Measurements from ENCODE around the gene SLCO3A1. TPM values are rescaled to one million over a fixed set of nuclear protein-coding genes. Genes with fewer than 3 reads are reported as not detected.
A peak's percentile ranks its signal among the peaks of the same experiment; 100 is the strongest.

SLCO3A1 gene
- total and polyA plus RNA-seq, 4 donors: 1.6 to 3.6 (median 2.4) TPM

GRCh38 chr15:92050220-92050898 lies 196.9 kb downstream of the SLCO3A1 start:
- no peak overlapping the region for H3K4me3 ChIP-seq (ENCODE audit: low read depth in 1 of 3, low read length in 3 of 3)
- no peaks in the 10 kb centered on the region for H3K27me3 ChIP-seq (ENCODE audit: control insufficient read depth in 4 of 4, insufficient read depth in 4 of 4, low read length in 3 of 4)
- H3K4me1 ChIP-seq (ENCODE audit: control insufficient read depth in 4 of 4, insufficient read depth in 4 of 4, low read length in 3 of 4): peaks cover 0 to 7% (median 2%) of the 10 kb centered on the region in 4 donors
- H3K36me3 ChIP-seq (ENCODE audit: control insufficient read depth in 4 of 4, insufficient read depth in 3 of 4, low read depth in 1 of 4, low read length in 3 of 4): no peaks in the 10 kb centered on the region
- peak overlapping the region; percentile 19 to 32 for H3K27ac ChIP-seq (ENCODE audit: low read depth in 1 of 2, low read length in 2 of 2)
- no peak for DNase-seq (ENCODE audit: low spot score)
- 77% methylated on average over 9 of the region's 9 CpGs for WGBS
- H3K9me3 ChIP-seq (ENCODE audit: control insufficient read depth in 4 of 4, low read length in 3 of 4): no peaks in the 10 kb centered on the region
- no peak overlapping the region for H3K9ac ChIP-seq (ENCODE audit: low read depth in 1 of 2, low read length in 2 of 2)
- TF ChIP-seq REST (IDR thresholded peaks at IDR 0.05) (peak; percentile 64), ATF3 (IDR thresholded peaks at IDR 0.05) (no peak), JUND (IDR thresholded peaks at IDR 0.05) (no peak)

GRCh38 chr15:92051716-92052115 lies 198.2 kb downstream of the SLCO3A1 start:
- TF ChIP-seq FOXA2 (IDR thresholded peaks at IDR 0.05) (no peak), YY1 (IDR thresholded peaks at IDR 0.05) (no peak), NR2F2 (IDR thresholded peaks at IDR 0.05) (no peak), RXRA (IDR thresholded peaks at IDR 0.05) (no peak)
- no peaks in the 10 kb centered on the region for H3K27me3 ChIP-seq (ENCODE audit: control insufficient read depth in 4 of 4, insufficient read depth in 4 of 4, low read length in 3 of 4)
- WGBS: 84% methylated on average over 8 of the region's 8 CpGs

GRCh38 chr15:92053753-92054316 lies 200.3 kb downstream of the SLCO3A1 start:
- H3K27ac ChIP-seq (ENCODE audit: low read depth in 1 of 2, low read length in 2 of 2): no peak overlapping the region
- no peak for DNase-seq (ENCODE audit: low spot score)
- 58% methylated on average over 5 of the region's 5 CpGs for WGBS
- no peaks in the 10 kb centered on the region for H3K36me3 ChIP-seq (ENCODE audit: control insufficient read depth in 4 of 4, insufficient read depth in 3 of 4, low read depth in 1 of 4, low read length in 3 of 4)
- peaks cover 0 to 7% (median 2%) of the 10 kb centered on the region in 4 donors for H3K4me1 ChIP-seq (ENCODE audit: control insufficient read depth in 4 of 4, insufficient read depth in 4 of 4, low read length in 3 of 4)
- TF ChIP-seq FOXA1 (IDR thresholded peaks at IDR 0.05) (no peak), EGR1 (IDR thresholded peaks at IDR 0.05; ENCODE audit: low read depth in 2 of 2) (no peak), YY1 (IDR thresholded peaks at IDR 0.05) (no peak), FOXA2 (IDR thresholded peaks at IDR 0.05) (no peak), CTCF (IDR thresholded peaks at IDR 0.05; ENCODE audit: low read depth, low read length, missing input control) (peak; percentile 8)
- H3K4me3 ChIP-seq (ENCODE audit: low read depth in 1 of 3, low read length in 3 of 3): no peak overlapping the region
- no peak overlapping the region for H3K9ac ChIP-seq (ENCODE audit: low read depth in 1 of 2, low read length in 2 of 2)
- H3K27me3 ChIP-seq (ENCODE audit: control insufficient read depth in 4 of 4, insufficient read depth in 4 of 4, low read length in 3 of 4): no peaks in the 10 kb centered on the region
- H3K9me3 ChIP-seq (ENCODE audit: control insufficient read depth in 4 of 4, low read length in 3 of 4): no peaks in the 10 kb centered on the region

More at GRCh38 chr15:92051716-92052115, 198.2 kb downstream of the SLCO3A1 start:
- H3K4me1 ChIP-seq (ENCODE audit: control insufficient read depth in 4 of 4, insufficient read depth in 4 of 4, low read length in 3 of 4): peaks cover 0 to 7% (median 2%) of the 10 kb centered on the region in 4 donors
- peak overlapping the region in 1 of 2 donors; percentile 25 for H3K27ac ChIP-seq (ENCODE audit: low read depth in 1 of 2, low read length in 2 of 2)
- no peak overlapping the region for H3K9ac ChIP-seq (ENCODE audit: low read depth in 1 of 2, low read length in 2 of 2)
- H3K9me3 ChIP-seq (ENCODE audit: control insufficient read depth in 4 of 4, low read length in 3 of 4): no peaks in the 10 kb centered on the region
- no peak for DNase-seq (ENCODE audit: low spot score)
- no peak overlapping the region for H3K4me3 ChIP-seq (ENCODE audit: low read depth in 1 of 3, low read length in 3 of 3)
- H3K36me3 ChIP-seq (ENCODE audit: control insufficient read depth in 4 of 4, insufficient read depth in 3 of 4, low read depth in 1 of 4, low read length in 3 of 4): no peaks in the 10 kb centered on the region
